Hepatocyte (in vitro differentiated cells): ENCODE measurements around the gene WDR37. TPM values are rescaled to one million over a fixed set of nuclear protein-coding genes. Genes with fewer than 3 reads are reported as not detected.

ENCODE experiments used
- DNase-seq: peaks from one replicate; pipeline ENCODE4 v3.0.0-alpha.2; 2016; ENCODE audit warnings: low spot score
- H2AFZ ChIP-seq: fragments of 200-600 bp; sonication (generic); 2 replicates; pipeline ENCODE4 v1.6.0; 2016; ENCODE audit warnings: antibody characterized with exemption, mild to moderate bottlenecking
- H3K27ac ChIP-seq: fragments of 200-600 bp; sonication (generic); 2 replicates; pipeline ENCODE4 v1.5.1; 2016; ENCODE audit warnings: mild to moderate bottlenecking
- H3K27me3 ChIP-seq: fragments of 200-600 bp; sonication (generic); 2 replicates; pipeline ENCODE4 v1.6.1; 2016
- H3K36me3 ChIP-seq: fragments of 200-600 bp; sonication (generic); replicated peaks from 2 replicates; pipeline ENCODE4 v1.5.1; 2016; ENCODE audit warnings: low read depth; ENCODE audit not compliant: insufficient read depth
- H3K4me1 ChIP-seq: fragments of 200-600 bp; sonication (generic); 2 replicates; pipeline ENCODE4 v1.5.1; 2016; ENCODE audit warnings: mild to moderate bottlenecking, moderate library complexity; ENCODE audit not compliant: insufficient read depth
- H3K4me2 ChIP-seq: fragments of 200-600 bp; sonication (generic); 2 replicates; pipeline ENCODE4 v1.6.0; 2016
- H3K4me3 ChIP-seq: fragments of 200-600 bp; sonication (generic); 2 replicates; pipeline ENCODE4 v1.5.1; 2016; ENCODE audit warnings: mild to moderate bottlenecking
- H3K79me2 ChIP-seq: fragments of 200-600 bp; sonication (generic); 2 replicates; pipeline ENCODE4 v1.6.0; 2017; ENCODE audit warnings: mild to moderate bottlenecking
- H3K9me2 ChIP-seq: fragments of 200-600 bp; sonication (generic); replicated peaks from 2 replicates; pipeline ENCODE4 v1.6.0; 2017; ENCODE audit warnings: mild to moderate bottlenecking; ENCODE audit not compliant: insufficient read depth
- H3K9me3 ChIP-seq: fragments of 200-600 bp; sonication (generic); 2 replicates; pipeline ENCODE4 v1.5.1; 2016; ENCODE audit warnings: low read depth, mild to moderate bottlenecking
- H4K20me1 ChIP-seq: fragments of 200-600 bp; sonication (generic); 2 replicates; pipeline ENCODE4 v1.6.0; 2016; ENCODE audit warnings: mild to moderate bottlenecking; ENCODE audit not compliant: insufficient read depth, poor library complexity, severe bottlenecking
- EZH2 ChIP-seq: fragments of 200-600 bp; sonication (generic); IDR thresholded peaks from 2 replicates; pipeline ENCODE4 v1.6.1; 2016; ENCODE audit warnings: antibody characterized with exemption, mild to moderate bottlenecking, borderline replicate concordance
- EZH2phosphoT487 ChIP-seq: fragments of 200-600 bp; sonication (generic); IDR thresholded peaks from one replicate; pipeline ENCODE4 v1.6.1; 2018; ENCODE audit warnings: antibody characterized with exemption, mild to moderate bottlenecking, low read depth, moderate library complexity; ENCODE audit not compliant: unreplicated experiment, severe bottlenecking
- WGBS: methylation state at CpG from one replicate; pipeline ENCODE4 v1.1.6; 2016; ENCODE audit warnings: low lambda C conversion rate; ENCODE audit errors: missing lambda C conversion rate; 5-methylcytosine and 5-hydroxymethylcytosine counted together
- polyA plus RNA-seq: library from polyadenylated mRNA; unstranded; fragments of >200 nt; fragmentation: Nextera tagmentation; extraction: Ambion mirVana; gene quantifications from 2 replicates; pipeline ENCODE4 v1.2.1, GENCODE V29; 2016
- total RNA-seq: library from RNA; depleted of rRNA; stranded (reverse); fragments of >200 nt; gene quantifications from 2 replicates; pipeline ENCODE4 v1.2.3, GENCODE V29; 2014
- TF ChIP-seq, protein P1 (sequence below): fragments of 200-600 bp; sonication (generic); IDR thresholded peaks from 2 replicates; pipeline ENCODE4 v1.5.1; 2016; ENCODE audit warnings: antibody characterized with exemption, mild to moderate bottlenecking; ENCODE audit not compliant: poor library complexity

The WDR37 gene
- total and polyA plus RNA-seq, 2 experiments from 2014 or later = 8.6 to 12.3 TPM

DNA sequence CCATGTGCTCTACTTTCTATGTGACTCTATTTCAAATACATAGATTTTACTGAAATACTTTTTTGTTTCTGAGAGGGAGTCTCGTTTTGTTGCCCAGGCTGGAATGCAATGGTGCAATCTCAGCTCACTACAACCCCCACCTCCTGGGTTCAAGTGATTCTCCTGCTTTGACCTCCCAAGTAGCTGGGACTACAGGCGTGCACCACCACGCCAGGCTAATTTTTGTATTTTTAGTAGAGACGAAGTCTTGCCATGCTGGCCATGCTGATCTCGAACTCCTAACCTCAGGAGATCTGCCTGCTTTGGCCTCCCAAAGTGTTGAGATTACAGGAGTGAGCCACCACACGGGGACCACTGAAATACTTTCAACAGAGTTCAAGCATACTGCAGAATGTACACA is 10.8 kb upstream of the WDR37 start:
- Histone ChIP-seq H3K9me3 (no peaks in the 10 kb centered on the region), H3K4me3 (no peak overlapping the region), H3K36me3 (peaks cover 3% of the 10 kb centered on the region), H3K27ac (no peak overlapping the region), H3K9me2 (no peaks in the 10 kb centered on the region), H3K79me2 (peaks cover 65% of the 10 kb centered on the region), H2AFZ (no peak overlapping the region), H3K4me1 (peaks cover 8% of the 10 kb centered on the region), H3K4me2 (peak overlapping the region; percentile 62), H3K27me3 (no peaks in the 10 kb centered on the region), H4K20me1 (peaks cover 49% of the 10 kb centered on the region)
- TF ChIP-seq, protein P1, sequence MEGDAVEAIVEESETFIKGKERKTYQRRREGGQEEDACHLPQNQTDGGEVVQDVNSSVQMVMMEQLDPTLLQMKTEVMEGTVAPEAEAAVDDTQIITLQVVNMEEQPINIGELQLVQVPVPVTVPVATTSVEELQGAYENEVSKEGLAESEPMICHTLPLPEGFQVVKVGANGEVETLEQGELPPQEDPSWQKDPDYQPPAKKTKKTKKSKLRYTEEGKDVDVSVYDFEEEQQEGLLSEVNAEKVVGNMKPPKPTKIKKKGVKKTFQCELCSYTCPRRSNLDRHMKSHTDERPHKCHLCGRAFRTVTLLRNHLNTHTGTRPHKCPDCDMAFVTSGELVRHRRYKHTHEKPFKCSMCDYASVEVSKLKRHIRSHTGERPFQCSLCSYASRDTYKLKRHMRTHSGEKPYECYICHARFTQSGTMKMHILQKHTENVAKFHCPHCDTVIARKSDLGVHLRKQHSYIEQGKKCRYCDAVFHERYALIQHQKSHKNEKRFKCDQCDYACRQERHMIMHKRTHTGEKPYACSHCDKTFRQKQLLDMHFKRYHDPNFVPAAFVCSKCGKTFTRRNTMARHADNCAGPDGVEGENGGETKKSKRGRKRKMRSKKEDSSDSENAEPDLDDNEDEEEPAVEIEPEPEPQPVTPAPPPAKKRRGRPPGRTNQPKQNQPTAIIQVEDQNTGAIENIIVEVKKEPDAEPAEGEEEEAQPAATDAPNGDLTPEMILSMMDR = no peak
- TF ChIP-seq EZH2phosphoT487 = no peak
- TF ChIP-seq EZH2 = no peak
- DNase-seq = no peak
- WGBS = 78% methylated on average over 6 of the region's 6 CpGs

DNA sequence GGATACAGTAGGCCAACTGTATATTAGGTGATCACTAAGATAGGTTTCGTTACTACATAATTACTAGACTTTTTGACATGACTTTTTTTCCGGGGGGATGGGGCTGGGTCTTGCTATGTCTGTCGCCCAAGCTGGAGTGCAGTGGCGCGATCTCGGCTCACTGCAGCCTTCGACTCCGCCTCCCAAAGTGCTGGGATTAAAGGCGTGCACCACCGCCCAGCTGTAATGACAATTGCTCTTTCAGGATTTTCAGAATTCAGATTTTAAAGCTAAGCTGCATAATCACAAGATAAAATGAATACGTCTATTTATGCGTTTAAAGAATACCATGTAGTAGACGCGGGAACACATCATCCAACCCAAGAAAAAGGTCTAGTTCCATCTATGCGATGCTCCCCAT is 8.2 kb upstream of the WDR37 start:
- no peak for DNase-seq
- Histone ChIP-seq H3K36me3 (no peaks in the 10 kb centered on the region), H3K79me2 (peaks cover 75% of the 10 kb centered on the region), H3K9me3 (no peaks in the 10 kb centered on the region), H3K4me2 (peak overlapping the region; percentile 80), H3K4me1 (peaks cover 19% of the 10 kb centered on the region), H3K9me2 (no peaks in the 10 kb centered on the region), H3K27me3 (no peaks in the 10 kb centered on the region), H3K27ac (peak overlapping the region; percentile 94), H3K4me3 (peak overlapping the region; percentile 54), H2AFZ (no peak overlapping the region), H4K20me1 (peaks cover 60% of the 10 kb centered on the region)
- no peak for TF ChIP-seq EZH2phosphoT487
- TF ChIP-seq EZH2 = no peak
- TF ChIP-seq, protein P1 = no peak
- 4% methylated on average over 15 of the region's 15 CpGs for WGBS

DNA sequence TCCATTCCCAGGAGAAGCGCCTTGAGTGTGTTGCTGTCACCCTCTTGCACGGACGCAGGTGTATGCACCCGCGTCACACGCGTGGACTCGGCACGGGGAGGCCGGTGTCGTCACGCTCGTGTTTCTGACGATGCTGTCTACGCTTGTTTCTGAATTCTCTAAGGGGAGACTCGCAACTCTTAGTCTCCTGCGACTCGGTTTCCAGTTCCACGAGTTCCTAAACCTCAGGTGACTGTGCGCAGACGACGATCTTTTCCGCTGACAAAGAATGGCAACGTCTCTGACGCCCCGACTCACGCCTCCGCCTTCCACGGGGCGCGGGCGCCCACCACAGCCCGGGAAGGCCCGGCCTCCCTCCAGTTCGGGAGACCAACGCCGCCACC is 7.8 kb upstream of the WDR37 start:
- under 1% methylated on average over 24 of the region's 37 CpGs for WGBS
- Histone ChIP-seq H3K27me3 (no peaks in the 10 kb centered on the region), H3K9me2 (no peaks in the 10 kb centered on the region), H3K4me2 (peak overlapping the region; percentile 80), H2AFZ (no peak overlapping the region), H3K36me3 (no peaks in the 10 kb centered on the region), H3K79me2 (peaks cover 75% of the 10 kb centered on the region), H3K27ac (peak overlapping the region; percentile 94), H4K20me1 (peaks cover 56% of the 10 kb centered on the region), H3K9me3 (no peaks in the 10 kb centered on the region), H3K4me1 (peaks cover 19% of the 10 kb centered on the region), H3K4me3 (peak overlapping the region; percentile 54)
- TF ChIP-seq EZH2 (no peak), EZH2phosphoT487 (no peak)
- TF ChIP-seq, protein P1 = no peak
- no peak for DNase-seq
